Type B pancreatic cell (in vitro differentiated cells): ENCODE results near the gene ENTHD1. TPM values are rescaled to one million over a fixed set of nuclear protein-coding genes. Genes with fewer than 3 reads are reported as not detected.

Experiments
- DNase-seq: peaks from one replicate; pipeline ENCODE4 v3.0.0; 2021; ENCODE audit warnings: mixed read lengths; ENCODE audit not compliant: unreplicated experiment; ENCODE audit errors: extremely low spot score
- H3K27ac Mint-ChIP-seq: 2 replicates; pipeline ENCODE4 v1.8.0; 2021; ENCODE audit warnings: mild to moderate bottlenecking, mixed read lengths
- H3K27me3 Mint-ChIP-seq: 2 replicates; pipeline ENCODE4 v1.8.0; 2021; ENCODE audit warnings: mixed read lengths
- H3K36me3 Mint-ChIP-seq: 2 replicates; pipeline ENCODE4 v1.8.0; 2021; ENCODE audit warnings: mixed read lengths
- H3K4me1 Mint-ChIP-seq: one replicate; pipeline ENCODE4 v1.8.0; 2021; ENCODE audit warnings: mixed read lengths; ENCODE audit not compliant: unreplicated experiment
- H3K4me3 Mint-ChIP-seq: 2 replicates; pipeline ENCODE4 v1.8.0; 2021; ENCODE audit warnings: mild to moderate bottlenecking, mixed read lengths
- H3K9me3 Mint-ChIP-seq: 2 replicates; pipeline ENCODE4 v1.8.0; 2021; ENCODE audit warnings: mixed read lengths
- long read RNA-seq: library from polyadenylated mRNA; unstranded; transcript quantifications from one replicate; pipeline ENCODE4 v2.0.0, GENCODE V29; 2020
- total RNA-seq: library from RNA; stranded (reverse); gene quantifications from 2 replicates; pipeline ENCODE4 v1.2.1, GENCODE V29; 2021; ENCODE audit warnings: low replicate concordance
- TF ChIP-seq, protein P1 (sequence below): fragments of 200-600 bp; sonication (generic); conservative IDR thresholded peaks from 2 replicates; pipeline ENCODE4 v1.5.0; 2021; ENCODE audit warnings: antibody characterized with exemption, mild to moderate bottlenecking

ENTHD1 gene, protein sequence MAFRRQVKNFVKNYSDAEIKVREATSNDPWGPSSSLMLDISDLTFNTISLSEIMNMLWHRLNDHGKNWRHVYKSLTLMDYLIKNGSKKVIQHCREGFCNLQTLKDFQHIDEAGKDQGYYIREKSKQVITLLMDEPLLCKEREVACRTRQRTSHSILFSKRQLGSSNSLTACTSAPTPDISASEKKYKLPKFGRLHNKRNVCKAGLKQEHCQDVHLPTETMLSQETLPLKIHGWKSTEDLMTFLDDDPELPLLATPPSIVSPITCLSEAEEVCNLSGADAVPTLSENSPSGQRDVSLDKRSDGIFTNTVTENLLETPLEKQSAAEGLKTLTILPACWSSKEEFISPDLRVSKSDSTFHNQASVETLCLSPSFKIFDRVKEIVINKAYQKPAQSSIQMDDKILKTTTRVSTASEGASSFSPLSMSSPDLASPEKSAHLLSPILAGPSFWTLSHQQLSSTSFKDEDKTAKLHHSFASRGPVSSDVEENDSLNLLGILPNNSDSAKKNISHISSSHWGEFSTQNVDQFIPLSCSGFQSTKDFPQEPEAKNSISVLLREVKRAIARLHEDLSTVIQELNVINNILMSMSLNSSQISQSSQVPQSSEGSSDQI
- total RNA-seq = not detected in 2 replicates
- long read RNA-seq = 0 reads

DNA sequence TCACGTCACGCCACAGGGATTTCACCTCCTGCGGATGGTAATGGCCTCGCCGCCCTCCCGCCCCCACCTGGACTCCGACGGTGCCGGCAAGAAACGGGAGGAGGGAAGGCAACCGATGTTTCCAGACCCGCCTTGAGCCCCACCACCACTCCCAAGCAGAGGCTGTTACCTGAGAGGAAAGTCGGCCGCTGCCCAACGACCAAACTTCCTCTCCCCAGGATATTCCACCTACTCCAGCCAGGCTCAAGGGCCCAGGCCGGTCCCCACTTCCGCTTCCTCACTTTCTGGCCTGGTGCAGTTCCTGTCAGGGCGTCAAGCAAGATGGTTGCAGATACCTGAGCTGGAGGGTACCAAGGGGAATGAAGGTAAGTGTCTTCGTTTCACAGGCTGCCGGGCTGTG lies at the start of gene ENTHD1:
ENTHD1 (minus strand) TSS at position 235 of the 400 bp plus-strand sequence. CDS start 6,012 bp downstream, outside the sequence.
- TF ChIP-seq, protein P1, sequence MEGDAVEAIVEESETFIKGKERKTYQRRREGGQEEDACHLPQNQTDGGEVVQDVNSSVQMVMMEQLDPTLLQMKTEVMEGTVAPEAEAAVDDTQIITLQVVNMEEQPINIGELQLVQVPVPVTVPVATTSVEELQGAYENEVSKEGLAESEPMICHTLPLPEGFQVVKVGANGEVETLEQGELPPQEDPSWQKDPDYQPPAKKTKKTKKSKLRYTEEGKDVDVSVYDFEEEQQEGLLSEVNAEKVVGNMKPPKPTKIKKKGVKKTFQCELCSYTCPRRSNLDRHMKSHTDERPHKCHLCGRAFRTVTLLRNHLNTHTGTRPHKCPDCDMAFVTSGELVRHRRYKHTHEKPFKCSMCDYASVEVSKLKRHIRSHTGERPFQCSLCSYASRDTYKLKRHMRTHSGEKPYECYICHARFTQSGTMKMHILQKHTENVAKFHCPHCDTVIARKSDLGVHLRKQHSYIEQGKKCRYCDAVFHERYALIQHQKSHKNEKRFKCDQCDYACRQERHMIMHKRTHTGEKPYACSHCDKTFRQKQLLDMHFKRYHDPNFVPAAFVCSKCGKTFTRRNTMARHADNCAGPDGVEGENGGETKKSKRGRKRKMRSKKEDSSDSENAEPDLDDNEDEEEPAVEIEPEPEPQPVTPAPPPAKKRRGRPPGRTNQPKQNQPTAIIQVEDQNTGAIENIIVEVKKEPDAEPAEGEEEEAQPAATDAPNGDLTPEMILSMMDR = no peak
- Mint-ChIP-seq H3K4me1 (no peaks in the 10 kb centered on the region), H3K27me3 (peaks cover 7% of the 10 kb centered on the region), H3K27ac (no peak within 1 kb of the TSS), H3K9me3 (no peaks in the 10 kb centered on the region), H3K36me3 (no peaks in the 10 kb centered on the region), H3K4me3 (no peak within 1 kb of the TSS)
- DNase-seq = no peak

DNA sequence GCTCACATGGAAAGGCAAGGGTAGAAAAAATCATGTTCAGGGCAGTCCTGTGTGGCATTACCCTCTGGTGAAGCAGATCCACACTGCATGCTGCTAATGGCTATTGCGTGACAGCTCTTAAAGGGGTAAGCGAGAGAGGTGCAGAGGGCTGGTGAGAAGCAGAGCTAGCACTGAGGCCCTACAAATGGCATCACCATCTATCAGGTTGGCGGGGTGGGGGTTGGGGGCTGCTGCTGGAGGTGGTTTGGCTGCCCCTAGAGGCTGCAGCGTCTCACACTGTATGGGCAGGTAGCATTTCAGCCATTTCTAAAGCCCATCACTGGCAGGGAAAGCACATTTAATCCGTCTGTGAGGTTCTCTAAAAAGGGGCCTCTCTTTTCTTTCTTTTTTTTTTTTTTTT lies 49.8 kb upstream of the ENTHD1 start:
- Mint-ChIP-seq H3K36me3 (no peaks in the 10 kb centered on the region), H3K4me3 (no peak overlapping the region), H3K27me3 (peaks cover 9% of the 10 kb centered on the region), H3K27ac (no peak overlapping the region), H3K9me3 (no peaks in the 10 kb centered on the region), H3K4me1 (peaks cover 35% of the 10 kb centered on the region)
- TF ChIP-seq, protein P1 = peak; percentile 34
- no peak for DNase-seq

DNA sequence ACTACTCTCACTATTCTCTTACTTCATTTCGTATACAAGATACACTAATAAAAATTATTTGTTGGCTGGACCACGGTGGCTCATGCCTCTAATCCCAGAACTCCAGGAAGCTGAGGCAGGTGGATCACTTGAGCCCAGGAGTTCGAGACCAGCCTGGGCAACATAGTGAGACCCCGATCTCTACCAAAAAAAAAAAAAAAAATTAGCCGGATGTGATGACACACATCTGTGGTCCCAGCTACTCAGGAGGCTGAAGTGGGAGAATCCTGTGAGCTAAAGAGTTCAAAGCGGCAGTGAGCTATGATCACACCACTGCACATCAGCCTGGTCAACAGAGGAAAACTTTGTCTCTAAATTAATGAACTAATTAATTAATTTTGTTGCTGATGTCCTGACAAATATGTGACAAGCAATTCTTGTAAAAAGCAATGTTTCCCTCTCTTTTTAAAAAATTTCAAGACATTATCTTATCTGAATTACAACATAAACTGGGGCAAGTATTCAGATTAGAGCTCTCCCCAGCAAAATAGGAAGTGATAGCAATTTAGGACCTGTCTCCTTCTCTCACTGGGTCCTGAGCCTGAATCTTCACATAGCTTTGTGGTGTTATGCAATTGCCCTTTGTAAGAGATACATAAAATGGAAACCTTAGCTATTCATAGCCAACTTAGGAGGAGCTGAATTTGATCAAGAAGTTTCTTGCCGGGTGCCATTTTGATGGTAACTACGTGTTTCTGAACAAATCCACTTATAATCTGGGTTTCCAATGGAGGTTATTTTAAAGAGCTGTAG lies 49.1 kb upstream of the ENTHD1 start:
- Mint-ChIP-seq H3K27me3 (peaks cover 14% of the 10 kb centered on the region), H3K4me1 (peaks cover 33% of the 10 kb centered on the region)
- no peak for DNase-seq

DNA sequence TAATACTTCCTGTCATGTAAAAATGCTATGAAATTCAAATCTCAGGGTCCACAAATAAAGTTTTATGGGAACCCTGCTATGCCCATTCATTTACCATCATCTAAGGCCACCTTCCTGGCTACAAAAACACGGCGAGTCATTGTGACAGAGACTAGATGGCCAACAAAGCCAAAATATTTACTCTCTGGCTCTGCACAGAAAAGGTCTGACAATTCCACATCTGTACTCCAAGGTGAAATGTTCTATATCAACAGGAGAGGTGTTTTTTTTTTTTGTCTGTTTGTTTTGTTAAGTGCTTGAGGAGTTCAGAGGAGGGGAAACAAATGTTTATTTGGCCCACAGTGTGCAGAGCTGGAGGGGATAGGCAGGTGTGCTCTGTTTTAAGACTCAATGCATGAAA lies 48.0 kb upstream of the ENTHD1 start:
- H3K4me1 Mint-ChIP-seq = peaks cover 28% of the 10 kb centered on the region
- peaks cover 25% of the 10 kb centered on the region for H3K27me3 Mint-ChIP-seq
- H3K27ac Mint-ChIP-seq = no peak overlapping the region
- no peaks in the 10 kb centered on the region for H3K36me3 Mint-ChIP-seq
- no peak overlapping the region for H3K4me3 Mint-ChIP-seq
- DNase-seq = no peak
- H3K9me3 Mint-ChIP-seq = no peaks in the 10 kb centered on the region
- TF ChIP-seq, protein P1 = no peak

More for the DNA sequence above, 49.1 kb upstream of the ENTHD1 start:
- Mint-ChIP-seq H3K4me3 (no peak overlapping the region), H3K36me3 (no peaks in the 10 kb centered on the region), H3K9me3 (no peaks in the 10 kb centered on the region), H3K27ac (no peak overlapping the region)
- TF ChIP-seq, protein P1 = no peak

DNA sequence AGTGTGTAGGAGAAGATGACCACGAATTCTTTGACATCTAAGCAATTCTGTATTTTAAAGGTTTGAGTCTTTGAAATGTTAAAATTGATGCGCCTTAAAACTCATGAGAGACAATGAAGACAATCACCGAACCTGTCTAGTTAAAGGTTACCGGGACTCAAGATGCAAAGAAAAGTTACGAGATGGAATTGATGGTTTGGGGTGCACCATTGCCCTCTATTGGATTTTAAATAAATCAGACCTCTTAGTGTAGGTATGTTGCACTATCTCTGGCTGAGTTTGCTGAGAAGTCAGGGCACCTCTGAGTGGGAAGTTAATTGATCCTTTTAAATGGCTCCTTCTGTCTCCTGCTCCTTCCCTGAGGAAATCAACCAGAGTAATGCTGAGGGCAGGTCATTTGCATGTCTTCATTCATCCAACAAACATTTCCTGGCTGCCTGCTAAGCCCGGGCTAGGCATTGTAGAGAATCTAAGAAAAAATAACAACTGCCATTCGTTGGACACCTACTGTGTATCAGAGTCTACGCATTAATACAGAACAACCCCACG lies 47.3 kb upstream of the ENTHD1 start:
- TF ChIP-seq, protein P1 = no peak
- Mint-ChIP-seq H3K4me3 (no peak overlapping the region), H3K27ac (no peak overlapping the region), H3K4me1 (peaks cover 25% of the 10 kb centered on the region), H3K27me3 (peaks cover 31% of the 10 kb centered on the region), H3K9me3 (no peaks in the 10 kb centered on the region), H3K36me3 (no peaks in the 10 kb centered on the region)
- DNase-seq = no peak
